ENCODE data around the gene TBC1D22A. TPM values are rescaled to one million over a fixed set of nuclear protein-coding genes. Genes with fewer than 3 reads are reported as not detected.
"Not testable (repeated sequence)": the region's sequence is repeated elsewhere in the genome, so short reads cannot be mapped to it uniquely, and the experiment has no call there.

Gene TBC1D22A
- total RNA-seq, 2 experiments from 2014 or later: 33.2 to 34.9 TPM

DNA sequence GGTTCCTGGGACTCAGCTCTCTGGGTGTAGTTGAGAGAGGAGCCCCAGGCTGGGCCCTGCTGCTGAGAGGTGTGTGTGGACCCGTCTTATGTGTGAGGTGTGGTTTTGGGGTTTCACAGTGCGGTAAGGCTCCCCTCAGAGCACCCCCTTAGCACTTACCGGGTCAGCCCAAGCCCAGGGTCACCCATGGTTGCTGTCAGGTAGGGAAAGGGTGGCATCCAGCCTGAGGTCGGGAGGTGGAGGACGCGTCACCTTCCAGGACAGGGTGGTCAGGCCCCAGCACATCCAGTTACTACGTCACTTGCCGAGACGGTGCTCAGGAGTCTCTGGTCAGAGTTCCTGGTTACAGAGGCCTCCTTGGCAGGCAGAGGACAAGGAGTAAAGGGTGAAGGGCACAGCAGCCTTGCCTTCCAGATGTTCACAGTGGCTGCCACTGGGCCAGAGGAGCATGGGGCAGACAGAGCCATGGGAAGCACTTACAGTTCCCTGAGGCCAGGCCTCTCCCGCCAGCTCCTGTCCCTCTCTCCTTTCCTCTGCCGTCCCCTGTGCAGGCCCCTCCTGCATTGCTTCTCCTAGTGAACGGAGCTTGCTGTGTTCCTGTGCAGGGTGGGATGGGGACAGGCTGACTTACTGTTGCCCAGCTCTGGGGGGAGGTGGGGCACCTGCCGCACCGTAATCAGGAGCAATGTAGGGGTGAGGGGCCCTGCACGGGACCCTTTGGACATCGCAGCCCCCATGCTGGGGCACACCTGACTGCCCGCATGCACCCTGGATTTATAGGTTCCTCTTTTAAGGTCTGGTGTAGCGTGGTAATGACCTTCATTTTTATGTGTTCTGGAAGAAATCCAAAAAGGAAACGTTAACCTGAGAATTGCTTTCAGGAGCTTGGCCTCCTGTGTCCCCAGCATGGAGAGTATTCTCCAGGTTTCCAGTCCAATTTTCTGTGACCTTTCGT, 285.9 kb downstream of the TBC1D22A start:
- intact Hi-C loops (cut with micrococcal nuclease): no loop called here
- ChIA-PET POLR2A (no interaction called here), CTCF (no interaction called here)
- H3K27me3 Mint-ChIP-seq: no peaks in the 10 kb centered on the region
- H3K4me3 Mint-ChIP-seq: no peak overlapping the region
- no peak for DNase-seq
- no peak overlapping the region for H3K27ac Mint-ChIP-seq
- H3K9me3 Mint-ChIP-seq: no peaks in the 10 kb centered on the region
- H3K4me1 Mint-ChIP-seq (ENCODE audit: low read depth): peaks cover 15% of the 10 kb centered on the region
- peaks cover 2% of the 10 kb centered on the region for H3K36me3 Mint-ChIP-seq

DNA sequence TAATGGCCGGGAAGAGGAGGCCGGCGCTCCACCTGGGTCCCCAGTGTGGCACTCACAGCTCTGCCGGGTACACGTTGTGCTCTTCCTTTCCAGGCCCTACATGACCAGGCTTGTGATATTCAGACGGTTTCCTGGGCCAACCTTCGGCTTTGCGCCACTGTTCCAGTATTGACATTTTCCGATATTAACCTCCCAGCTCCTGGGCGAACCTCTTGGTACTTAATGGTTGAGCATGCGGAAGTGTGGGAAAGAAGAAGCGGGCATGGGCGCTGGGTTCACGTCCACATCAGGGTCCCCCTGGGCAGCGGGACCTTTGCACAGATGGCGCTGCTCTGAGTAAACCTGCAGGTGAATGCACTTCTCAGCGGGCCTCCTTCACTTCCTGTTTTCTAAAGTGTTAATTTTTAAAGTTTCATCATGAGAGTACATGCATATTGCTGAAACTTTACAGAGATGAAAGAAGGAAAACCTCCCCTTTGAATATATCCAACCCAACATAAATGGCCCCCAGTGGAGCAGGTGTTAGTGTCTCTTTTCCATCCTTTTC, 286.7 kb downstream of the TBC1D22A start:
- POLR2A ChIA-PET: no interaction called here
- H3K9me3 Mint-ChIP-seq: no peaks in the 10 kb centered on the region
- peaks cover 4% of the 10 kb centered on the region for H3K36me3 Mint-ChIP-seq
- H3K4me3 Mint-ChIP-seq: no peak overlapping the region
- no peaks in the 10 kb centered on the region for H3K27me3 Mint-ChIP-seq
- intact Hi-C loops (cut with micrococcal nuclease): no loop called here
- no peak for DNase-seq
- H3K4me1 Mint-ChIP-seq (ENCODE audit: low read depth): peaks cover 9% of the 10 kb centered on the region
- CTCF ChIA-PET: no interaction called here
- no peak overlapping the region for H3K27ac Mint-ChIP-seq

DNA sequence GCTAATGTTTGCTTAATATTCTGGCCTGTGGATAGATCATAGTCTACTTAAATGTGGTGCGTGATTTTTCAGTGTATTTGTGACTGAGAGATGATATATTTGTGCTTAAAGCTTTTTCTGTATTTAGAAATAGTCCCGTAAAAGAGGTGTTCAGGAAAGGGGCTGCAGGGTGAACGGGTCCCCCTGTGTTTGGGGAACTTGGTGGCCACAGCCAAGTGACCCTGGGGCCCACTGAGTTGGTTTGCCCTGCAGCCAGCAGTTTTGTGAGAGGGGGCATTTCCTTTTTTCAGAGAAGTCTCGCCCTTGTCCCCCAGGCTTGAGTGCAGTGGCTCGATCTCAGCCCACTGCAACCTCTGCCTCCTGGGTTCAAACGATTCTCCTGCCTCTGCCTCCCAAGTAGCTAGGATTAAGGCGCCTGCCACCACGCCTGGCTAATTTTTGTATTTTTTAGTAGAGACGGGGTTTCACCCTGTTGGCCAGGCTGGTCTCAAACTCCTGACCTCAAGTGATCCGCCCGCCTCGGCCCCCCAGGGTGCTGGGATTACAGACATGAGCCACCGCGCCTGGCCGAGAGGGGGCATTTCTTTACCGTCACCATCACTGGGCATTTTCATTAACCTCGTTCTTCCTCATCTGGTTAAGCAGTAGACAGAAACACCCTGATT, 287.4 kb downstream of the TBC1D22A start:
- H3K27me3 Mint-ChIP-seq; H3K4me3 Mint-ChIP-seq; H3K36me3 Mint-ChIP-seq; H3K4me1 Mint-ChIP-seq (ENCODE audit: low read depth); CTCF ChIA-PET; H3K27ac Mint-ChIP-seq; intact Hi-C loops (cut with micrococcal nuclease); DNase-seq; POLR2A ChIA-PET; H3K9me3 Mint-ChIP-seq: not testable (repeated sequence)

- intact Hi-C loops (cut with micrococcal nuclease): no loop called here
- DNase-seq: no peak
- Mint-ChIP-seq H3K36me3 (peaks cover 6% of the 10 kb centered on the region), H3K27ac (no peak overlapping the region), H3K27me3 (no peaks in the 10 kb centered on the region), H3K4me3 (no peak overlapping the region), H3K4me1 (ENCODE audit: low read depth) (peaks cover 4% of the 10 kb centered on the region), H3K9me3 (no peaks in the 10 kb centered on the region)
- CTCF ChIA-PET: no interaction called here
- POLR2A ChIA-PET: no interaction called here
Observed at GRCh38 chr22:47050401-47051051, 288.1 kb downstream of the TBC1D22A start.

- no peak for DNase-seq
- Mint-ChIP-seq H3K27me3 (no peaks in the 10 kb centered on the region), H3K36me3 (peaks cover 6% of the 10 kb centered on the region), H3K4me1 (ENCODE audit: low read depth) (peaks cover 4% of the 10 kb centered on the region), H3K9me3 (no peaks in the 10 kb centered on the region), H3K27ac (no peak overlapping the region), H3K4me3 (no peak overlapping the region)
- ChIA-PET POLR2A (no interaction called here), CTCF (no interaction called here)
- intact Hi-C loops (cut with micrococcal nuclease): no loop called here
Observed at GRCh38 chr22:47051441-47052071, 289.1 kb downstream of the TBC1D22A start.

GRCh38 chr22:47052236-47053012, 290.0 kb downstream of the TBC1D22A start:
- H3K9me3 Mint-ChIP-seq: no peaks in the 10 kb centered on the region
- H3K27ac Mint-ChIP-seq: no peak overlapping the region
- DNase-seq: no peak
- intact Hi-C loops (cut with micrococcal nuclease): no loop called here
- no peaks in the 10 kb centered on the region for H3K27me3 Mint-ChIP-seq
- peaks cover 7% of the 10 kb centered on the region for H3K36me3 Mint-ChIP-seq
- CTCF ChIA-PET: no interaction called here
- POLR2A ChIA-PET: no interaction called here
- no peak overlapping the region for H3K4me3 Mint-ChIP-seq
- peaks cover 4% of the 10 kb centered on the region for H3K4me1 Mint-ChIP-seq (ENCODE audit: low read depth)

- ChIA-PET POLR2A (no interaction called here), CTCF (no interaction called here)
- H3K27me3 Mint-ChIP-seq: no peaks in the 10 kb centered on the region
- H3K27ac Mint-ChIP-seq: no peak overlapping the region
- H3K4me3 Mint-ChIP-seq: no peak overlapping the region
- DNase-seq: no peak
- intact Hi-C loops (cut with micrococcal nuclease): no loop called here
- peaks cover 8% of the 10 kb centered on the region for H3K36me3 Mint-ChIP-seq
- peaks cover 4% of the 10 kb centered on the region for H3K4me1 Mint-ChIP-seq (ENCODE audit: low read depth)
- no peaks in the 10 kb centered on the region for H3K9me3 Mint-ChIP-seq
Observed at GRCh38 chr22:47053013-47053725, 290.7 kb downstream of the TBC1D22A start.

- no peaks in the 10 kb centered on the region for H3K9me3 Mint-ChIP-seq
- no peak overlapping the region for H3K27ac Mint-ChIP-seq
- H3K36me3 Mint-ChIP-seq: peaks cover 8% of the 10 kb centered on the region
- H3K27me3 Mint-ChIP-seq: no peaks in the 10 kb centered on the region
- H3K4me1 Mint-ChIP-seq (ENCODE audit: low read depth): peaks cover 4% of the 10 kb centered on the region
- ChIA-PET CTCF (no interaction called here), POLR2A (no interaction called here)
- no peak for DNase-seq
- intact Hi-C loops (cut with micrococcal nuclease): no loop called here
- H3K4me3 Mint-ChIP-seq: no peak overlapping the region
Observed at GRCh38 chr22:47053726-47054141, 291.3 kb downstream of the TBC1D22A start.

- CTCF ChIA-PET: no interaction called here
- Mint-ChIP-seq H3K27ac (no peak overlapping the region), H3K4me3 (no peak overlapping the region), H3K36me3 (peaks cover 9% of the 10 kb centered on the region), H3K27me3 (no peaks in the 10 kb centered on the region), H3K4me1 (ENCODE audit: low read depth) (peaks cover 2% of the 10 kb centered on the region), H3K9me3 (no peaks in the 10 kb centered on the region)
- POLR2A ChIA-PET: no interaction called here
- intact Hi-C loops (cut with micrococcal nuclease): no loop called here
- DNase-seq: no peak
Observed at GRCh38 chr22:47054231-47055072, 292.0 kb downstream of the TBC1D22A start.

- POLR2A ChIA-PET: no interaction called here
- DNase-seq: no peak
- H3K9me3 Mint-ChIP-seq: no peaks in the 10 kb centered on the region
- CTCF ChIA-PET: no interaction called here
- peaks cover 12% of the 10 kb centered on the region for H3K36me3 Mint-ChIP-seq
- H3K4me1 Mint-ChIP-seq (ENCODE audit: low read depth): no peaks in the 10 kb centered on the region
- H3K27ac Mint-ChIP-seq: no peak overlapping the region
- H3K27me3 Mint-ChIP-seq: no peaks in the 10 kb centered on the region
- no peak overlapping the region for H3K4me3 Mint-ChIP-seq
- intact Hi-C loops (cut with micrococcal nuclease): no loop called here
Observed at GRCh38 chr22:47055073-47055355, 292.6 kb downstream of the TBC1D22A start.

DNA sequence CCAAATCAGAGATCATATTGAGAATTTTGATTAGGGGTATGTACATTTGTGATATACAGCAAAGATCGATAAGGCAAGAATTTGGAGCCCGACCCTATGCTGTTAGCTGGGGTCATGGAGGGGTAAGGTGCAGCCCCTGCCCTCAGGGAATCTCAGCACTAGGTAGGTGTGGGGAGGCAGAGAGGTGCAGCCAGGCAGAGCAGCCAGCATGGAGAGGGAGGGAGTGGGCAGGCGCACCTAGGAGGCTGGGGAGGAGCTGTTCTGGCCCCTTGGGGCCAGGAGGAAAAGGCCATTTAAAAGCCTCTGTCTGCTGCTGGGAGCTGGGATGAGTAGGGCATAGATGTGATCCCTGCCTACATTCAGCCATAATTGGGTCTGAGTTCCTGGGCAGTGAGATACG, 293.0 kb downstream of the TBC1D22A start:
- ChIA-PET CTCF (no interaction called here), POLR2A (no interaction called here)
- no peaks in the 10 kb centered on the region for H3K4me1 Mint-ChIP-seq (ENCODE audit: low read depth)
- no peaks in the 10 kb centered on the region for H3K27me3 Mint-ChIP-seq
- H3K27ac Mint-ChIP-seq: no peak overlapping the region
- no peaks in the 10 kb centered on the region for H3K9me3 Mint-ChIP-seq
- DNase-seq: no peak
- no peak overlapping the region for H3K4me3 Mint-ChIP-seq
- peaks cover 12% of the 10 kb centered on the region for H3K36me3 Mint-ChIP-seq
- intact Hi-C loops (cut with micrococcal nuclease): no loop called here
